SU-DHL-6 (cell line): ENCODE measurements around the gene SUCLG2.

Experiments used
- H2AFZ ChIP-seq: fragments of 200-600 bp; sonication (generic); 2 replicates; pipeline ENCODE4 v1.6.1; 2014; ENCODE audit warnings: low read depth, mild to moderate bottlenecking, moderate library complexity, mixed read lengths, antibody characterized with exemption, low read length; ENCODE audit not compliant: severe bottlenecking
- H3F3A ChIP-seq: fragments of 200-600 bp; shearing (Covaris generic); 2 replicates; pipeline ENCODE4 v1.6.0; 2016; ENCODE audit warnings: antibody characterized with exemption, mild to moderate bottlenecking; ENCODE audit not compliant: insufficient read depth
- H3K27ac ChIP-seq: fragments of 200-600 bp; sonication (generic); 2 replicates; pipeline ENCODE4 v1.5.1; 2016; ENCODE audit warnings: low read depth, mild to moderate bottlenecking, low read length, moderate library complexity, mixed read lengths
- H3K27me3 ChIP-seq: fragments of 200-600 bp; sonication (generic), shearing (Covaris generic); 2 replicates; pipeline ENCODE4 v1.6.0; 2014; ENCODE audit warnings: mild to moderate bottlenecking, low read length
- H3K36me3 ChIP-seq: fragments of 200-600 bp; sonication (generic); 2 replicates; pipeline ENCODE4 v1.6.1; 2014; ENCODE audit warnings: mild to moderate bottlenecking, low read length, mixed read lengths
- H3K4me2 ChIP-seq: fragments of 300-600, 200-600 bp; shearing (Covaris generic), sonication (generic); 2 replicates; pipeline ENCODE4 v1.6.0; 2014; ENCODE audit warnings: low read length, low read depth, mild to moderate bottlenecking; ENCODE audit not compliant: poor library complexity, severe bottlenecking
- H3K4me3 ChIP-seq: fragments of 200-600 bp; sonication (generic); 2 replicates; pipeline ENCODE4 v1.5.1; 2014; ENCODE audit warnings: antibody characterized with exemption, low read length, mild to moderate bottlenecking, mixed read lengths; ENCODE audit not compliant: insufficient read depth, poor library complexity, severe bottlenecking
- H3K79me2 ChIP-seq: fragments of 200-600 bp; sonication (generic); 2 replicates; pipeline ENCODE4 v1.6.1; 2014; ENCODE audit warnings: mild to moderate bottlenecking, low read length, moderate library complexity; ENCODE audit not compliant: insufficient read depth
- H3K9ac ChIP-seq: fragments of 200-600 bp; sonication (generic); 2 replicates; pipeline ENCODE4 v1.7.0; 2014; ENCODE audit warnings: mild to moderate bottlenecking, low read length
- H3K9me2 ChIP-seq: fragments of 200-600 bp; sonication (generic); replicated peaks from 2 replicates; pipeline ENCODE4 v1.6.1; 2014; ENCODE audit warnings: low read length; ENCODE audit not compliant: insufficient read depth
- H3K9me3 ChIP-seq: fragments of 200-600 bp; sonication (generic); 2 replicates; pipeline ENCODE4 v1.6.1; 2014; ENCODE audit warnings: low read length, mixed read lengths; ENCODE audit not compliant: insufficient read depth
- H4K20me1 ChIP-seq: fragments of 200-600 bp; sonication (generic); 2 replicates; pipeline ENCODE4 v1.6.1; 2014; ENCODE audit warnings: low read depth, mild to moderate bottlenecking, antibody characterized with exemption, low read length, moderate library complexity, mixed read lengths
- EZH2phosphoT487 ChIP-seq: fragments of 200-600 bp; sonication (generic), shearing (Covaris generic); conservative IDR thresholded peaks from 2 replicates; pipeline ENCODE4 v1.6.1; 2018; ENCODE audit warnings: mild to moderate bottlenecking, antibody characterized with exemption, low read length, moderate library complexity, mixed read lengths
- TF ChIP-seq, protein P1 (sequence below): fragments of 200-600 bp; sonication (generic); IDR thresholded peaks from one replicate; pipeline ENCODE4 v1.5.1; 2017; ENCODE audit warnings: antibody characterized with exemption, mild to moderate bottlenecking, low read length, moderate library complexity; ENCODE audit not compliant: insufficient read depth, poor library complexity, severe bottlenecking

SUCLG2 gene

DNA sequence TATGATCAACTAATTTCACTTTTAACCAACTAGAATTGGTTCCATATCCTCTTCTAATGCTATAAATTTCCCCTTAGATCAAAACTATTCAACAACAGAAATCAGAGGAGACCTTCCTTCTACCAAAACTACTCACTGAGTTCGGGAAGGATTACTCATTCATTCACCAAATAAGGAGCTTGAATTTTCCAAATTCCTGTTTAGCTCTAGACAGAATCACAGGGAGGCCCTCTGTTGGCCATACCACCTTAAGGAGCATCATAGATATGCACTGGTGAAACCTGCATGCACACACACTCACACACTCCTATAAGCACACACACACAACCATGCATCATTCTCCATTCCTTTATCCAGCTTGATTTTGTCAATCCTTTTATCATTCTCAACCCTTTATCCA, 49.0 kb downstream of the SUCLG2 start:
- H3K9me2 ChIP-seq: no peaks in the 10 kb centered on the region
- H3K79me2 ChIP-seq: no peaks in the 10 kb centered on the region
- no peaks in the 10 kb centered on the region for H3K27me3 ChIP-seq
- no peak overlapping the region for H2AFZ ChIP-seq
- no peak overlapping the region for H3K9ac ChIP-seq
- H4K20me1 ChIP-seq: no peaks in the 10 kb centered on the region
- no peak for TF ChIP-seq EZH2phosphoT487
- TF ChIP-seq, protein P1, sequence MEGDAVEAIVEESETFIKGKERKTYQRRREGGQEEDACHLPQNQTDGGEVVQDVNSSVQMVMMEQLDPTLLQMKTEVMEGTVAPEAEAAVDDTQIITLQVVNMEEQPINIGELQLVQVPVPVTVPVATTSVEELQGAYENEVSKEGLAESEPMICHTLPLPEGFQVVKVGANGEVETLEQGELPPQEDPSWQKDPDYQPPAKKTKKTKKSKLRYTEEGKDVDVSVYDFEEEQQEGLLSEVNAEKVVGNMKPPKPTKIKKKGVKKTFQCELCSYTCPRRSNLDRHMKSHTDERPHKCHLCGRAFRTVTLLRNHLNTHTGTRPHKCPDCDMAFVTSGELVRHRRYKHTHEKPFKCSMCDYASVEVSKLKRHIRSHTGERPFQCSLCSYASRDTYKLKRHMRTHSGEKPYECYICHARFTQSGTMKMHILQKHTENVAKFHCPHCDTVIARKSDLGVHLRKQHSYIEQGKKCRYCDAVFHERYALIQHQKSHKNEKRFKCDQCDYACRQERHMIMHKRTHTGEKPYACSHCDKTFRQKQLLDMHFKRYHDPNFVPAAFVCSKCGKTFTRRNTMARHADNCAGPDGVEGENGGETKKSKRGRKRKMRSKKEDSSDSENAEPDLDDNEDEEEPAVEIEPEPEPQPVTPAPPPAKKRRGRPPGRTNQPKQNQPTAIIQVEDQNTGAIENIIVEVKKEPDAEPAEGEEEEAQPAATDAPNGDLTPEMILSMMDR: no peak
- H3K4me2 ChIP-seq: no peak overlapping the region
- no peaks in the 10 kb centered on the region for H3F3A ChIP-seq
- peaks cover 23% of the 10 kb centered on the region for H3K36me3 ChIP-seq
- H3K4me3 ChIP-seq: no peak overlapping the region
- H3K9me3 ChIP-seq: no peaks in the 10 kb centered on the region
- no peak overlapping the region for H3K27ac ChIP-seq

DNA sequence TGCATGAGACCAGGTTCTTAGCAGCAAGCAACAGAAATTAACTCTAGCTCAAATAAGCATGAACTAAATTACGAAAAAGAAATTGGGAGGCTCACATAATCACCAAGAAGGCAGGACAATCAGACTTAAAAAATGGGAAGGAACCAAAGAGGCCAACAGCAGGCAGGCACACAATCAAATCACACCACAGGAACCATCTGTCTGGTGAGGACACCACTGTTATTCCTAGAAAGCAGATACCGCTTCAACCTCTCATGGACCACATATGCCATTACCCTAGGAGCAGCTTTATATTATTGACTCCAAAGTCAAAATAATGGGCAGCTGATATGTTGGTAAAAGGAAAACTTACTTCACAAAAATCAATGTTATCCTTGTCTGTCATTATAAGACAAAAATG, 51.6 kb downstream of the SUCLG2 start:
- Histone ChIP-seq H3K79me2 (no peaks in the 10 kb centered on the region), H4K20me1 (no peaks in the 10 kb centered on the region), H3K27me3 (no peaks in the 10 kb centered on the region), H3K9me3 (no peaks in the 10 kb centered on the region), H3K4me2 (no peak overlapping the region), H2AFZ (no peak overlapping the region), H3K27ac (no peak overlapping the region), H3F3A (no peaks in the 10 kb centered on the region), H3K9me2 (no peaks in the 10 kb centered on the region), H3K36me3 (peaks cover 8% of the 10 kb centered on the region; the same call in 1 of the 2 replicates), H3K9ac (no peak overlapping the region), H3K4me3 (no peak overlapping the region)
- no peak for TF ChIP-seq EZH2phosphoT487
- TF ChIP-seq, protein P1: no peak

DNA sequence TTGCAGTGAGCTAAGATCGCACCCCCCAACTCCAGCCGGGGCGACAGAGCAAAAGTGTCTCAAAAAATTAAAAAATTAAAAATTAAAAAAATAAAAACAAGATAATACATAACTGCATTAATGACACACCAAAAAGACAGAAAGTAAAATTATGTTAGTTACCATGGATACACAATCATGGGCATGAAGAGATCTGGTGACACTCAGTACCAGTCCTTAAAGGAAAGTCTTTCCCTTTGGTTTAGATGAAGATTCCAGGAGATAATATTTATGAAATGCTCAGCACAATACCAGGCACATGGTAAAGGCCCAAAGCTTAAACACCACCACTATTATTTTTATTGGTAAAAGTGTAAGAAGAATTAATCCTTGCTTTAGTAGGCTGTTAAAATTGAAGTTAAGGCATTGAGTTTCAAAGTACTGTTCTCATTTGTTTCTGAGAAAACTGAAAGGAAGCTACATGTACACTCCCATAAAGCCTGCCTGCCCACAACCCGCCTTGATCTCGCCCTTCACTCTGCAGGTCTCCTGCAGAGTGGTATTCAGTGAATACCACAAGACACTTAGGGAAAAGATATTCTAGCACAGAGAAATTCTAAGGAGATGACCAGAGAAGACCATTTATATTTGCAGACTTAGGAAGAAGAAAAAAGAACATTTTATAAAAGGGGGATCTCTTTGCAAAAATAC, 52.3 kb downstream of the SUCLG2 start:
- Histone ChIP-seq H3F3A (no peaks in the 10 kb centered on the region), H3K27me3 (no peaks in the 10 kb centered on the region), H3K36me3 (peaks cover 8% of the 10 kb centered on the region; the same call in 1 of the 2 replicates), H3K9me2 (no peaks in the 10 kb centered on the region), H3K9ac (no peak overlapping the region), H2AFZ (no peak overlapping the region), H3K79me2 (no peaks in the 10 kb centered on the region), H3K9me3 (no peaks in the 10 kb centered on the region), H3K27ac (no peak overlapping the region), H3K4me2 (no peak overlapping the region), H4K20me1 (no peaks in the 10 kb centered on the region), H3K4me3 (no peak overlapping the region)
- TF ChIP-seq, protein P1: no peak
- no peak for TF ChIP-seq EZH2phosphoT487
